Renal pelvis (tissue), 12 donors: ENCODE results near the gene OR1A2. TPM values are rescaled to one million over a fixed set of nuclear protein-coding genes. Genes with fewer than 3 reads are reported as not detected.
"Not testable (repeated sequence)": the region's sequence is repeated elsewhere in the genome, so short reads cannot be mapped to it uniquely, and the experiment has no call there.

Source experiments
- DNase-seq: peaks from one replicate; pipeline ENCODE4 v3.0.0-alpha.2; 2013
- long read RNA-seq, 16 experiments: transcript quantifications; one replicate each; lab custom pipeline, GENCODE V29; 2026
- polyA plus RNA-seq, 3 donors: library from polyadenylated mRNA; unstranded; fragments of 120-200 nt; gene quantifications; one replicate each; pipeline ENCODE4 v1.2.1, GENCODE V29; 2013; ENCODE audit not compliant: insufficient read length in 3 of 3

Gene OR1A2, protein sequence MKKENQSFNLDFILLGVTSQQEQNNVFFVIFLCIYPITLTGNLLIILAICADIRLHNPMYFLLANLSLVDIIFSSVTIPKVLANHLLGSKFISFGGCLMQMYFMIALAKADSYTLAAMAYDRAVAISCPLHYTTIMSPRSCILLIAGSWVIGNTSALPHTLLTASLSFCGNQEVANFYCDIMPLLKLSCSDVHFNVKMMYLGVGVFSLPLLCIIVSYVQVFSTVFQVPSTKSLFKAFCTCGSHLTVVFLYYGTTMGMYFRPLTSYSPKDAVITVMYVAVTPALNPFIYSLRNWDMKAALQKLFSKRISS
- not detected for polyA plus RNA-seq
- long read RNA-seq, donor 1 = 0 reads
- long read RNA-seq, donor 2 = 0 reads
- long read RNA-seq, donor 3 = 0 reads
- long read RNA-seq, donor 4 = 0 reads
- long read RNA-seq, donor 5 = 0 reads
- long read RNA-seq, donor 6 = 0 reads
- long read RNA-seq, donor 7 = 0 reads
- long read RNA-seq, donor 8 = 0 reads
- long read RNA-seq, donor 9 = 0 reads
- long read RNA-seq, donor 10 = 0 reads
- long read RNA-seq, donor 11 = 0 reads
- long read RNA-seq, donor 12 = 0 reads
- long read RNA-seq, donor 13 = 0 reads
- long read RNA-seq, donor 14 = 0 reads
- long read RNA-seq, donor 15 = 0 reads
- long read RNA-seq, donor 16 = 0 reads

DNA sequence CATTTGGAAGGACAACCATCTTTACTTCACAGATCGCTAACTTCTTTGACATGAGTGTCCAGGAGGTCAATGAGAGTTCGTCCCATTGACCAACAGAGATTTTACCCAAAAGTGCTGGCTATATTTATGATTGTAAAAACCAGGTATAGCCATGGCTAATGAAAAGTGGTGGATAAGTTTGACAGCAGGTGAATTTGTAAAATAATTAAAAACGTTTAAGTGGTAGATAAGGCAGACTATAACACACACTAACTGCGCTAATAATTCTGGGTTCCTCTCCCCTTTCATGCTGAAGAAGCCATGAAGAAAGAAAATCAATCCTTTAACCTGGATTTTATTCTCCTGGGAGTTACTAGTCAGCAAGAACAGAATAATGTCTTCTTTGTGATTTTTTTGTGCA, at the start of gene OR1A2:
OR1A2 (plus strand) TSS at position 301 of the 400 bp plus-strand sequence; CDS start at position 301, 0 bp downstream.
- DNase-seq = no peak

DNA sequence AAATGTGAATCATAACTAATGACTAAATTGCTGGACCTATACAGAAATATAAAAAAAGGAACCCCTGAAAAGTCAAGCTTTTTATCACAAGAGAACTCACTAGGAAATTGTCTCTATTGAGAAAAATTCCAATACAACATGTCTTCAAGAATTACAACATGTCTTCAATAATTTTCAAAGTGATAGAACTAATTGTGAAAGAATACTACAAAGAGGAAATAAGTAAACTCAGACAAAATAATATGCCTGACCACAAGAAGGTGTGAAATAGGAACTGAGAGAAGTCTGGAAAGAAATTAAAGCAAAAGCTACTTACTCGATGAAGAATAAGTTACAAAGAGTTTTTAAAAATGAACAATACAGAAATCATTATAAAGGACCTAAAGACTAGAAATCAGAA, 40.1 kb upstream of the OR1A2 start:
- DNase-seq = no peak

DNA sequence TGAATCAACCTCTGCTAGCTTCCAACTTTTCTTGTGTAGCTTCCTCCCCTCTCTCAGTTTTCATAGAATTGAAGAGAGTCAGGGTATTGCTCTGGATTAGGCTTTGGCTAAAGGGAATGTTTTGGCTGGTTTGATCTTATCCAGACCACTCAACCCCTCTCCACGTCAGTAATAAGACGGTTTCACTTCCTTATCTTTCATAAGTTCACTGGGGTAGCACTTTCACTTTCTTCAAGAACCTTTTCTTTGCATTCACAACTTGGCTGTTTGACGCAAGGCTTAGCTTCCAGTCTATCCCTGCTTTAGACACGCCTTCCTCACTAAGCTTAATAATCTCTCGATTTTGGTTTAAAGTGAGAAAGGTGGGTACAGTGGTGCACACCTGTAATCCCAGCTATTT, 29.7 kb upstream of the OR1A2 start:
- no peak for DNase-seq

DNA sequence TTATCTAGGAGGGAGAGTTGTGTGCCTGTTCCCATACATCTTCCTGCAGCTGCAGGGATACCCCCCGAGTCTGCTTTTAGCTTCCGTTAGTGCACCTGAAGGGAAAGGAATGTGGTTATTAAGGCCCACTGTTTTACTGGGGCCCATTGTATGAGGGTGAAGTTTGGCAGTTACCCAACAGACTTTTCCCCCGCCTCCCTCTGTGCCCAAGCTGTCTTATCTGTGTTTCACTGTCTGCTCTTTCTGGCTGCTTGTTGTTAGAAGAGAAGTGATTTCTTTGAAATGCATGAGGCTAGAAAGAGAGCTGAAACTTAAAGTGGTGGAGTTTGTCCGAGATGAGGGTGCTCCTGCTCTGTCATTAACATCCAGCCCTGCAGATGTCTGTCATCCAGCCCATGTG, 7.4 kb upstream of the OR1A2 start:
- DNase-seq = no peak

DNA sequence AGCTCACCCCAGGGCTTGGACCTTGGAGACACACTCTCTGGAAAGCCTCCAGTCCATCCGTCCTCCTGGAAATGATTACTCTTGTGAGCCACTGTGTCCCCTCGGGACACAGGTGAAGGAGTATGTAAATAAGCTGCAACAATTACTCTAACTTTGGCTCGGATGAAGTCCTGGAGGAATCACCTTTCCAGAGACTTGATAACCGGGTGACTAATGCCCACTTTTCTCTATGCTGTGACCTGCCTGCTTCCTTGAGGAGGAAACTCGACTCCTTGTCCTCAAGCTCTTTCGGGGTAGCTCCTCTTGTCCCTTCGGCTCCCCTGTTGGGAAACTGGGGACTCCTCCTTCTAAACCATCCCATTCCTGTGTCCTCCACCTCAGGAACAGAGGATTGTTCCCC, 10.0 kb downstream of the OR1A2 start, which contains the start of gene OR1A1:
OR1A1 (plus strand) TSS at position 301 of the 400 bp plus-strand sequence. CDS start 7,954 bp downstream, outside the sequence.
- DNase-seq = no peak

DNA sequence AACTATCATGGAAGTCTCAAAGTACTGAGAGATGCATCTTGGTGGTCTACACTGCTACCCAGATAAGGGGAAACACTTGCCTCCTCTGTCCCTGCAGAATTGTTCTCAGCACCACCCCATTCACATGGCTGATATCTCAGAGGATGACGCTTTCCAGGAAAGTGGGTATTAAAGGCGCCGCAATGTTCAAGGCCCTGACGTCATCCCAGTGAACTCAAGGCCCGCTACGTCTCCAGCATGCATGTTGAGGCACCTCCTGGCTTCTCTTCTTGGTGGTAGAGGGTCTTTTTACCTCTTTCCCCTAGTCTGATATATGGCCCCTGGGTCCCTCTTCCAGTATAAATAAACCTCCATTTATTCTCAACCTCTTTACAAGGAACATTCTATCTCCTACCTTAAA, 11.2 kb downstream of the OR1A2 start:
- DNase-seq = no peak

DNA sequence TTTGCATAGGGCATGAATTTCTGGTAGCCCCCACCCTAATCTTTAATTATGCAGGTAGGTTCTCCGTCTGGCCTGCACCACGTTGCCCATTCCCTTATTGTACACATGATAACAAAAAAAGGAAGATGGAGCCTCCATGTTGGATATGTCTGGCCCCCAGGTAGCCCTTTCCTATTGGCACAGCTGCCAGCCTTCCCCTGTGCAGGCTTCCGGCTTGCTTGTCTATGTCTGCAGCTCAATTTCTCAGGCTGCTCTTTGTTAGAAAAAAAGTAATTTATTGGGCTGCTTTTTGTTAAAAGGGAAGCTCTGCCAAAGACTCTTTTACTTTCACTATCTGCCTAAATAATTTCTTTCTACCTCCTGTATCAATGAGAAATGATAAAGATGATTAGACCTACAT, 15.7 kb downstream of the OR1A2 start:
- DNase-seq = no peak

DNA sequence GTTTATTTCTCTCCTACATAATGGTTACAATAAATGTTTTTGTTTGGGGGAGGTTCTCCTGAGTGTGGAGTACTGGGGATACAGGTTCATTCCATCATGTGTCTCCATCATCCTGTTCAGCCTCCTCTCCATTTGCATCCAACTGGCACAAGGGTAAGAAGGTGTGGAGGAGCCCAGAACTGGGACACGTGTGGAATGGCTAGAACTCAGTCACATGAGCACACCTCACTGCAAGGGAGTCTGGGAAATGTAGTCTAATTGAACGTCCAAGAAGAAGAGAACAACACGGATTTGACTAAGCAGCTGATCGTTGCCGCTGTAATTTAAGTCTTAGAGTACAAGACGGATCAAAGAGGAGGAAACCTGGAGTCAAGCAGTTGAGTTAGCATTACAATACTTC, 16.3 kb downstream of the OR1A2 start:
- no peak for DNase-seq

DNA sequence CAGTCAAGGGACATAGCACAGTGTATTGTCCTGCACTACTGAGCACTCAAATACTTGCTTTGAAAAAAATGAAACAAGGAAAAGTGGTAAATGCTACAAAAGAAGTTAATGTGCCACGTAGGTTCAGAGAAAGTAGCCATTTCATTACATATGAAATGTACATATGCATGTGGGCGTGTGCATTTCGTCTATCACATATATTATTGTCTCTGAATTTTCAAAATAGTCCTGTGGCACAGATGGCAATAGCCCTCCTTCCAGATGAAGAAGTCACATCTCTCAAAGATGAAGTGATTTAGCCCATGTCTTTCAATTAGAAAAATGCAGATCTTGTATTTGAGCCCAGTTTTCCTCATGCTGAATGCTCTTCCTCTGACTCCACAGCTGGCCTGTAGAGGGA, 22.7 kb downstream of the OR1A2 start:
- not testable (repeated sequence) for DNase-seq

DNA sequence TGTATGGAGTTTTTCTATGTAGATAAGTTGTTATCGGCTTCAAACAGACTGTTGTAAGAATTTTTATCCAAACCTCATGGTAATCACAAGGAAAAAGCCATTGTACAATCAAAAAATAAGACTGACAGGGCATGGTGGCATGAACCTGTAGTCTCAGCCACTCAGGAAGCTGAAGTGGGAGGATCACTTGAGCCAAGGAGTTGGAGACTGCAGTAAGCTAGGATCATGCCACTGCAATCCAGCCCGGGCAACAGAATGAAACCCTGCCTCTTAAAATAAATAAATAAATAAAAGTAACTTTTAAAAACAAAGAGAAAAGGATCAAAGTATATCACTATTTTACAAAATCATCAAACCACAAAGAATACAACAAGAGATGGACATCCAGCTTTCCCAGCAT, 24.5 kb downstream of the OR1A2 start:
- no peak for DNase-seq

DNA sequence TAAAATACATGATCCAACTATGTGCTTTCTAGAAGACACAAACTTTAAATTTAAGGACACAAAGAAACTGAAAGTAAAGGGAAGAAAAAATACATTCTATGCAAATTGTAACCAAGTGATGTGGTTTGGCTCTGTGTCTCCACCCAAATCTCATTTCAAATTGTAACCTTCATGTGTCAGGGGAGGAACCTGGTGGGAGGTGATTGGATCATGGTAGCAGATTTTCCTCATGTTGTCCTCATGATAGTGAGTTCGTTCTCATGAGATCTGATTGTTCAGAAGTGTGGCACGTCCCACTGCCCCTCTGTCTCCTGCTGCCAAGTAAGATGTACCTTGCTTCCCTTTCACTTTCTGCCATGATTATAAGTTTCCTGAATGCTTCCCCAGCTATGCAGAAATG, 25.2 kb downstream of the OR1A2 start:
- DNase-seq = no peak

DNA sequence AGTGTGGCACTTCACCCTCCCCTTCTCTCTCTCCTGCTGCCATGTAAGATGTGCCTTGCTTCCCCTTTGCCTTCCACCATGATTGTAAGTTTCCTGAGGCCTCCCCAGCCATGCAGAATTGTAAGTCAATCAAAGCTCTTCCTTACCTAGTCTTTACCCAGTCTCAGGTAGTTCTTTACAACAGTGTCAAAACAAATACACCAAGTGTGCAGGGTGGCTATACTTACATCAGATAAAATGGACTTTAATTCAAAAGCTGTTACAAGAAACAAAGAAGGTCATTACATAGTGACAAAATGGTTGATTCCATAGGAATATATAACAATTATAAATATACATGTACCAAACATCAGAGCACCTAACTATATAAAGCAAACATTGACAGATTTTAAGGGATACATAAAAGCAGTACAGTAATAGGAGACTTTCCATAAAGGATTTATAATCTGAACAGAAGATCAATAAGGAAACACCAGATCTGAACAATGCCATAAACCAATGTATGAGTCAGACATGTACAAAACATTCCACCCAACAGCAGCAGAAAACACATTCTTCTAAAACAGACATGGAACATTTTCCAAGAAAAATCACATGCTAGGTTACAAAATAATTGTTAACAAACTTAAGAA, 27.5 kb downstream of the OR1A2 start:
- not testable (repeated sequence) for DNase-seq

DNA sequence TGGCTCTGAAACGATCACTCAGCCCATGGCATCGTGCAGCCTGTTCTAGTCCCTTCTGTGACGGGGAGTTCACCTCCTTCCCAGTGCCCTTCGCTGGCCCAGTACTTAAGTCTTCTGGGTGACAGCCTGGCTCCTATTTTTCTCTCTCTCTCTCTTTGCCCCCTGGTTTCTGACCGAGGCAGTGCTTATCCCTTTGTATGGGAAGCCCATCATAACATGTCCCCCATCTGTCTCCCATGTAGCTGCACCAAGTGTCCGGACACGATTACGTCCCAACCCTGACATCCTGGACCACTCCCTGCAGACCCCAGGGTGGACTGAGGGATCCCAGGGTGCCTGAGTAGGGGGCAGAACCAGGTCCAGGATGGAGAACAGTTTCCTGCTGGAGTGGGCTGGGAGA, 35.0 kb downstream of the OR1A2 start:
- DNase-seq = not testable (repeated sequence)

DNA sequence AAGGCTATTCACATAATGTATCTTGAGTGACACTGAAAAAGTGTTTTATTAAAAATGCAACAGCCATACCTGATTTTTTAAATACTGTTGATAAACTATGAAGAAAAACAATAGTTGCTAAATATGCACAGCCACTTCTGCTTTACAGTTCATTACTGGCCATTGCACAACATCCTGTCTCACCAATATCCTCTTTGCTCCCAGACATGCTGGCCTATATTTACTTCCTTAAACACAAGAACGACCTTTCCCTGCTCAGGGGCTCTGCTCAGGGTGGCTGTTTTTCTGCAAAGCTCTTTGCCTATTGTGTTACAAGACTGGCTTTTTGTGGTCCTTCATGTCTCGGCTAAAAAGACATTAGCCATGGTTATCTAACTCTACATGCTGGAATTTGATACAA, 41.4 kb downstream of the OR1A2 start:
- DNase-seq = not testable (repeated sequence)

DNA sequence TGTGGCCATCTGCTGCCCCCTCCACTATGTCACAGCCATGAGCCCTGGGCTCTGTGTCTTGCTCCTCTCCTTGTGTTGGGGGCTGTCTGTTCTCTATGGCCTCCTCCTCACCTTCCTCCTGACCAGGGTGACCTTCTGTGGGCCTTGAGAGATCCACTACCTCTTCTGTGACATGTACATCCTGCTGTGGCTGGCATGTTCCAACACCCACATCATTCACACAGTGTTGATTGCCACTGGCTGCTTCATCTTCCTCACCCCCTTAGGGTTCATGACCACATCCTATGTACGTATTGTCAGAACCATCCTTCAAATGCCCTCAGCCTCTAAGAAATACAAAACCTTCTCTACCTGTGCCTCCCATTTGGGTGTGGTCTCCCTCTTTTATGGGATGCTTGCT, 43.7 kb downstream of the OR1A2 start:
- DNase-seq = not testable (repeated sequence)

DNA sequence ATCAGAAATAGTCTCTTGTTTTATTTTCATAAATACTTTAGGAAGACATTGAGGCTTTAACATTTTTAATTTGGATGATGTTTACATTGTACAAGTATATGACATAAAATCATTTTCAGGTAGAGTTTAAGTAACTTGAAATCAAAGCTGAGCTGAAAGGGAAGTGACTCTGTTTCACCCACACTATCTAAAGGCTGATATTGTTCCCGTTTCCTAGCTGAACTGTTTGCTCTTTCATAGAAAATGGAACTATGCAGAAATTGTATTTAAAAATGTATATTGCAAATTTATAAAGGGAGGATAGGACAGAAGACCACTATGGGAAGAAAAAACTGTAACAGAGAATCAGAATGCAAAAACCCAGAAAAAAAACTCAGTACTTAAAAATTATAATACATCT, 47.5 kb downstream of the OR1A2 start:
- DNase-seq = not testable (repeated sequence)

Other genes with a start within 250 kb of the OR1A2 start
- gene OR1D5, start 133.9 kb upstream of the OR1A2 start, polyA plus RNA-seq = not detected
- under 1 TPM in 1 of 3 donors, not detected in 2; 0.05 TPM for gene OR1D2, start 93.1 kb upstream of the OR1A2 start, polyA plus RNA-seq
- gene OR1G1, start 70.0 kb upstream of the OR1A2 start, polyA plus RNA-seq = not detected
- not detected for gene OR1A1, start 10.1 kb downstream of the OR1A2 start, polyA plus RNA-seq
- gene OR3A1, start 100.8 kb downstream of the OR1A2 start, polyA plus RNA-seq = under 1 TPM; 0.18 to 0.33 (median 0.19) TPM
- gene OR3A2, start 188.8 kb downstream of the OR1A2 start, polyA plus RNA-seq = 1 to 10 TPM in 1 of 3 donors, under 1 TPM in 2; 0.18 to 2.5 (median 0.71) TPM
- under 1 TPM in 1 of 3 donors, not detected in 2; 0.06 TPM for gene OR1E1, start 200.9 kb downstream of the OR1A2 start, polyA plus RNA-seq
- gene OR3A3, start 213.9 kb downstream of the OR1A2 start, polyA plus RNA-seq = under 1 TPM; 0.03 to 0.12 (median 0.10) TPM
- not detected for gene OR1E2, start 236.3 kb downstream of the OR1A2 start, polyA plus RNA-seq